ENCODE results near the gene CAPN11.

GRCh38 chr6:44133981-44134711 lies 24.5 kb upstream of the CAPN11 start:
- no peak for TF ChIP-seq EZH2phosphoT487 (conservative IDR thresholded peaks at IDR 0.05; ENCODE audit: low read length)
- TF ChIP-seq, protein P1, sequence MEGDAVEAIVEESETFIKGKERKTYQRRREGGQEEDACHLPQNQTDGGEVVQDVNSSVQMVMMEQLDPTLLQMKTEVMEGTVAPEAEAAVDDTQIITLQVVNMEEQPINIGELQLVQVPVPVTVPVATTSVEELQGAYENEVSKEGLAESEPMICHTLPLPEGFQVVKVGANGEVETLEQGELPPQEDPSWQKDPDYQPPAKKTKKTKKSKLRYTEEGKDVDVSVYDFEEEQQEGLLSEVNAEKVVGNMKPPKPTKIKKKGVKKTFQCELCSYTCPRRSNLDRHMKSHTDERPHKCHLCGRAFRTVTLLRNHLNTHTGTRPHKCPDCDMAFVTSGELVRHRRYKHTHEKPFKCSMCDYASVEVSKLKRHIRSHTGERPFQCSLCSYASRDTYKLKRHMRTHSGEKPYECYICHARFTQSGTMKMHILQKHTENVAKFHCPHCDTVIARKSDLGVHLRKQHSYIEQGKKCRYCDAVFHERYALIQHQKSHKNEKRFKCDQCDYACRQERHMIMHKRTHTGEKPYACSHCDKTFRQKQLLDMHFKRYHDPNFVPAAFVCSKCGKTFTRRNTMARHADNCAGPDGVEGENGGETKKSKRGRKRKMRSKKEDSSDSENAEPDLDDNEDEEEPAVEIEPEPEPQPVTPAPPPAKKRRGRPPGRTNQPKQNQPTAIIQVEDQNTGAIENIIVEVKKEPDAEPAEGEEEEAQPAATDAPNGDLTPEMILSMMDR (IDR thresholded peaks at IDR 0.05; ENCODE audit: insufficient read depth, low read length, poor library complexity, severe bottlenecking): no peak

All from SU-DHL-6 (cell line).